Trophoblast cell (in vitro differentiated cells and primary cell): Measurements from ENCODE around the gene LMCD1.

Source experiments
- DNase-seq, 2 donors: peaks; one replicate each; pipeline ENCODE4 v3.0.0-alpha.2; 2016
- H2AFZ ChIP-seq: 2 replicates; pipeline ENCODE4 v1.6.1; 2013; ENCODE audit warnings: low read length, moderate library complexity, mild to moderate bottlenecking; ENCODE audit not compliant: insufficient read depth, poor library complexity
- H2AK5ac ChIP-seq: 2 replicates; pipeline ENCODE4 v1.6.1; 2013; ENCODE audit warnings: mild to moderate bottlenecking, low read length
- H2BK120ac ChIP-seq: 2 replicates; pipeline ENCODE4 v1.6.1; 2013; ENCODE audit warnings: low read length, mild to moderate bottlenecking, moderate library complexity; ENCODE audit not compliant: insufficient read depth, poor library complexity
- H2BK12ac ChIP-seq: 2 replicates; pipeline ENCODE4 v1.6.1; 2013; ENCODE audit warnings: mild to moderate bottlenecking, low read length, moderate library complexity
- H2BK5ac ChIP-seq: 2 replicates; pipeline ENCODE4 v1.6.1; 2013; ENCODE audit warnings: low read length, low read depth, moderate library complexity, mild to moderate bottlenecking; ENCODE audit not compliant: poor library complexity
- H3K14ac ChIP-seq: 2 replicates; pipeline ENCODE4 v1.6.1; 2013; ENCODE audit warnings: mild to moderate bottlenecking, low read length
- H3K18ac ChIP-seq: 2 replicates; pipeline ENCODE4 v1.6.1; 2013; ENCODE audit warnings: mild to moderate bottlenecking, low read length
- H3K23ac ChIP-seq: 2 replicates; pipeline ENCODE4 v1.6.1; 2013; ENCODE audit warnings: low read length
- H3K27ac ChIP-seq: 2 replicates; pipeline ENCODE4 v1.5.1; 2013; ENCODE audit warnings: low read depth, mild to moderate bottlenecking, inconsistent platforms, low read length, moderate library complexity
- H3K27me3 ChIP-seq: 2 replicates; pipeline ENCODE4 v1.6.1; 2013; ENCODE audit warnings: inconsistent platforms, mild to moderate bottlenecking, low read length, moderate library complexity; ENCODE audit not compliant: insufficient read depth
- H3K36me3 ChIP-seq, 2 experiments: 1 replicate in 1 of 2; 2 replicates in 1 of 2; pipeline ENCODE4 v1.6.1; 2013; ENCODE audit warnings: low read length in 2 of 2, mild to moderate bottlenecking in 2 of 2, moderate library complexity in 1 of 2; ENCODE audit not compliant: insufficient read depth in 2 of 2, control insufficient read depth in 1 of 2
- H3K4ac ChIP-seq: 2 replicates; pipeline ENCODE4 v1.6.1; 2013; ENCODE audit warnings: low read depth, mild to moderate bottlenecking, low read length, moderate library complexity
- H3K4me1 ChIP-seq, 2 experiments: 1 replicate in 1 of 2; 2 replicates in 1 of 2; pipeline ENCODE4 v1.6.1; 2013; ENCODE audit warnings: low read length in 2 of 2, mild to moderate bottlenecking in 2 of 2, moderate library complexity in 1 of 2; ENCODE audit not compliant: insufficient read depth in 2 of 2, control insufficient read depth in 1 of 2
- H3K4me2 ChIP-seq: 2 replicates; pipeline ENCODE4 v1.6.1; 2013; ENCODE audit warnings: inconsistent platforms, mild to moderate bottlenecking, low read length, moderate library complexity
- H3K4me3 ChIP-seq: 2 replicates; pipeline ENCODE4 v1.5.1; 2013; ENCODE audit warnings: mild to moderate bottlenecking, low read depth, low read length, inconsistent platforms
- H3K79me1 ChIP-seq: one replicate; pipeline ENCODE4 v1.6.1; 2013; ENCODE audit warnings: low read length
- H3K79me2 ChIP-seq: 2 replicates; pipeline ENCODE4 v1.6.1; 2013; ENCODE audit warnings: low read length, mild to moderate bottlenecking; ENCODE audit not compliant: control insufficient read depth, insufficient read depth, poor library complexity
- H3K9ac ChIP-seq: 2 replicates; pipeline ENCODE4 v1.6.1; 2013; ENCODE audit warnings: mild to moderate bottlenecking, low read length
- H3K9me3 ChIP-seq: 2 replicates; pipeline ENCODE4 v1.6.1; 2013; ENCODE audit warnings: low read depth, mild to moderate bottlenecking, control low read depth, inconsistent platforms, low read length; ENCODE audit not compliant: insufficient read depth
- H4K12ac ChIP-seq: 2 replicates; pipeline ENCODE4 v1.6.1; 2013; ENCODE audit warnings: low read depth, mild to moderate bottlenecking, low read length, moderate library complexity
- H4K8ac ChIP-seq: 2 replicates; pipeline ENCODE4 v1.6.1; 2013; ENCODE audit warnings: low read depth, mild to moderate bottlenecking, low read length, moderate library complexity
- H4K91ac ChIP-seq: one replicate; pipeline ENCODE4 v1.6.1; 2013; ENCODE audit warnings: low read depth, mild to moderate bottlenecking, low read length, moderate library complexity
- WGBS: extraction: QIAGEN DNeasy Blood & Tissue Kit; methylation state at CpG from one replicate; pipeline ENCODE4 v1.1.7; 2013; ENCODE audit warnings: missing lambda C conversion rate; ENCODE audit not compliant: insufficient read length, insufficient coverage; ENCODE audit errors: extremely low coverage; 5-methylcytosine and 5-hydroxymethylcytosine counted together

The LMCD1 gene

DNA sequence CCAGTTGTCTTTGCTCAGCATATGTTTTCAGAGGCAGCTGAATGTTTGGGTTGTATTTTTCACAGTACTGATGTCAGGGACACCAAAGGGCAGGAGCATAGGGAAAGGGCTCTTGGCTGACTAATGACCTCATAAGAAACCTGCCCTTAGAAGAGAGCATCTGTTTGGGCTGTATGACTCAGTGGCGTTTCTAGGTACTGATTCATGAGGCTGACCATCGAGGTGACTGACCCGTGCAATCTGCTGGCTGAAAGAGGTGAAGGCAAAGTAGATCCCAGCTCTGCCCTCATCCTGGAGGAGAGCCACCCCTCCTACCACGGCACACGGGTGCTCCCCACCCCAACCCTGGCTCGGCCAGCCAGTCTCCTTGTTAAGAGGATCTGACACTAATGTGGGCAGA, 8.3 kb downstream of the LMCD1 start:
- no peak overlapping the region for H3K4me2 ChIP-seq
- H4K8ac ChIP-seq: no peak overlapping the region
- H3K36me3 ChIP-seq: peaks cover 10 to 17% of the 10 kb centered on the region in 2 experiments
- no peak overlapping the region for H2AFZ ChIP-seq
- no peak overlapping the region for H3K27ac ChIP-seq
- H3K4me3 ChIP-seq: no peak overlapping the region
- no peak overlapping the region for H2AK5ac ChIP-seq
- H3K23ac ChIP-seq: no peak overlapping the region
- no peak overlapping the region for H2BK5ac ChIP-seq
- H2BK120ac ChIP-seq: no peak overlapping the region
- no peak overlapping the region for H4K91ac ChIP-seq
- no peak overlapping the region for H4K12ac ChIP-seq
- no CpG with 5 or more reads among the region's 6 CpGs for WGBS
- peak; percentile 80 to 88 for DNase-seq
- H3K14ac ChIP-seq: no peak overlapping the region
- H3K9me3 ChIP-seq: no peaks in the 10 kb centered on the region
- no peak overlapping the region for H3K9ac ChIP-seq
- H3K4ac ChIP-seq: no peak overlapping the region
- H2BK12ac ChIP-seq: no peak overlapping the region
- no peaks in the 10 kb centered on the region for H3K79me1 ChIP-seq
- no peak overlapping the region for H3K18ac ChIP-seq
- no peaks in the 10 kb centered on the region for H3K79me2 ChIP-seq
- H3K27me3 ChIP-seq: no peaks in the 10 kb centered on the region
- H3K4me1 ChIP-seq: peaks cover 7 to 11% of the 10 kb centered on the region in 2 experiments

DNA sequence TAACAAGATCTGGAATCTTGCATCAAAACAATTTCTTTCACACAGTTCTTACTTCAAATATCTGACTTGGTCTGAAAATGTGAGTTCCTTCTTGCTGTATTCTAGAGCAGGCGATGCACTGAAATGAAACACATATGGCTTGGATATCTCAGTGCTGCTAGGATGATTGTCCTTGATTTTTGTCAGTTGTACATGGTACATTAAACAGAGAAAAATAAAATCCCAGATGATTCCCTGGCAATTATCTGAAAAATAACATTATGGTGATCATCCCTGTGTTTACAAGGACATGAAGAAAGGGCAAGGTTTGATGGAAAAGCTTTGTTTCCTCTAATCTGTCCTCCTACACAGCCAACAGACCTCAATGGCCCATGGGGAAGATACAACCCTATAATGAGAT, 10.6 kb downstream of the LMCD1 start:
- DNase-seq: no peak
- Histone ChIP-seq H3K4me2 (no peak overlapping the region), H3K4me1 (no peaks in the 10 kb centered on the region), H3K4ac (no peak overlapping the region), H4K91ac (no peak overlapping the region), H2BK120ac (no peak overlapping the region), H3K23ac (no peak overlapping the region), H3K14ac (no peak overlapping the region), H3K18ac (no peak overlapping the region), H3K27me3 (no peaks in the 10 kb centered on the region), H3K4me3 (no peak overlapping the region), H2AK5ac (no peak overlapping the region), H2AFZ (no peak overlapping the region), H3K9me3 (no peaks in the 10 kb centered on the region), H4K8ac (no peak overlapping the region), H3K79me1 (no peaks in the 10 kb centered on the region), H2BK5ac (no peak overlapping the region), H3K79me2 (no peaks in the 10 kb centered on the region), H3K36me3 (peaks cover 10 to 23% of the 10 kb centered on the region in 2 experiments), H4K12ac (no peak overlapping the region), H2BK12ac (no peak overlapping the region), H3K27ac (no peak overlapping the region), H3K9ac (no peak overlapping the region)
- no CpG with 5 or more reads among the region's 1 CpG for WGBS

GRCh38 chr3:8516047-8516661, 14.5 kb downstream of the LMCD1 start:
- Histone ChIP-seq H3K79me1 (no peaks in the 10 kb centered on the region), H3K14ac (no peak overlapping the region), H4K91ac (no peak overlapping the region), H3K4me1 (no peaks in the 10 kb centered on the region), H3K4me3 (no peak overlapping the region), H3K4ac (no peak overlapping the region), H3K79me2 (no peaks in the 10 kb centered on the region), H3K27ac (no peak overlapping the region), H2BK12ac (no peak overlapping the region), H3K27me3 (no peaks in the 10 kb centered on the region), H2BK120ac (no peak overlapping the region), H4K8ac (no peak overlapping the region), H3K4me2 (no peak overlapping the region), H3K9me3 (no peaks in the 10 kb centered on the region), H4K12ac (no peak overlapping the region), H2AK5ac (no peak overlapping the region), H2BK5ac (no peak overlapping the region), H2AFZ (no peak overlapping the region), H3K36me3 (peaks cover 8 to 22% of the 10 kb centered on the region in 2 experiments), H3K23ac (no peak overlapping the region), H3K9ac (no peak overlapping the region), H3K18ac (no peak overlapping the region)
- WGBS: no CpG with 5 or more reads among the region's 9 CpGs
- DNase-seq: no peak

- H3K27ac ChIP-seq: no peak overlapping the region
- no peaks in the 10 kb centered on the region for H3K79me1 ChIP-seq
- no peak overlapping the region for H4K91ac ChIP-seq
- no peak for DNase-seq
- no peaks in the 10 kb centered on the region for H3K9me3 ChIP-seq
- H3K4ac ChIP-seq: no peak overlapping the region
- no peak overlapping the region for H3K23ac ChIP-seq
- no peak overlapping the region for H3K14ac ChIP-seq
- H2AK5ac ChIP-seq: no peak overlapping the region
- H3K4me2 ChIP-seq: no peak overlapping the region
- H4K12ac ChIP-seq: no peak overlapping the region
- H3K9ac ChIP-seq: no peak overlapping the region
- no peak overlapping the region for H3K4me3 ChIP-seq
- peaks cover 8 to 22% of the 10 kb centered on the region in 2 experiments for H3K36me3 ChIP-seq
- no peaks in the 10 kb centered on the region for H3K79me2 ChIP-seq
- no CpG with 5 or more reads among the region's 2 CpGs for WGBS
- H2BK5ac ChIP-seq: no peak overlapping the region
- H2AFZ ChIP-seq: no peak overlapping the region
- H4K8ac ChIP-seq: no peak overlapping the region
- H2BK120ac ChIP-seq: no peak overlapping the region
- H2BK12ac ChIP-seq: no peak overlapping the region
- no peaks in the 10 kb centered on the region for H3K4me1 ChIP-seq
- H3K27me3 ChIP-seq: no peaks in the 10 kb centered on the region
- H3K18ac ChIP-seq: peak overlapping the region; percentile 77
Observed at GRCh38 chr3:8516783-8517182, 15.2 kb downstream of the LMCD1 start.
